ENCODE results near the gene AFF3.

The AFF3 gene

GRCh38 chr2:100176925-100177324 lies 34.5 kb upstream of the AFF3 start:
- Histone ChIP-seq H2AFZ (ENCODE audit: low read length) (no peak overlapping the region), H3K36me3 (replicated peaks; ENCODE audit: insufficient read depth, low read length) (no peaks in the 10 kb centered on the region)

GRCh38 chr2:100174026-100174431 lies 31.6 kb upstream of the AFF3 start:
- Histone ChIP-seq H3K36me3 (replicated peaks; ENCODE audit: insufficient read depth, low read length) (no peaks in the 10 kb centered on the region), H3K9ac (ENCODE audit: low read length) (no peak overlapping the region), H3K27me3 (replicated peaks; ENCODE audit: insufficient read depth, low read length) (no peaks in the 10 kb centered on the region), H3K4me1 (ENCODE audit: low read length) (no peaks in the 10 kb centered on the region), H3K79me2 (ENCODE audit: low read length) (no peaks in the 10 kb centered on the region), H4K20me1 (ENCODE audit: insufficient read depth, low read length) (no peaks in the 10 kb centered on the region), H3K4me3 (ENCODE audit: low read length) (no peak overlapping the region), H3K9me3 (replicated peaks; ENCODE audit: insufficient read depth, low read length) (no peaks in the 10 kb centered on the region), H2AFZ (ENCODE audit: low read length) (no peak overlapping the region), H3K27ac (ENCODE audit: low read length) (no peak overlapping the region), H3K9me2 (replicated peaks; ENCODE audit: insufficient read depth, low read length) (no peaks in the 10 kb centered on the region), H3K4me2 (ENCODE audit: low read depth, low read length) (no peak overlapping the region), H3F3A (ENCODE audit: insufficient read depth, low read length) (no peaks in the 10 kb centered on the region)
- no peak for TF ChIP-seq EZH2phosphoT487 (IDR thresholded peaks at IDR 0.05; ENCODE audit: low read length)
- no peak for TF ChIP-seq EZH2 (optimal IDR thresholded peaks at IDR 0.05; ENCODE audit: low read depth, low read length)
- TF ChIP-seq CTCF (IDR thresholded peaks at IDR 0.05; ENCODE audit: low read length) = no peak
- no peak for DNase-seq

More at GRCh38 chr2:100176925-100177324, 34.5 kb upstream of the AFF3 start:
- Histone ChIP-seq H3K9me2 (replicated peaks; ENCODE audit: insufficient read depth, low read length) (no peaks in the 10 kb centered on the region), H3F3A (ENCODE audit: insufficient read depth, low read length) (no peaks in the 10 kb centered on the region), H3K79me2 (ENCODE audit: low read length) (no peaks in the 10 kb centered on the region), H3K27me3 (replicated peaks; ENCODE audit: insufficient read depth, low read length) (no peaks in the 10 kb centered on the region), H4K20me1 (ENCODE audit: insufficient read depth, low read length) (no peaks in the 10 kb centered on the region), H3K4me1 (ENCODE audit: low read length) (no peaks in the 10 kb centered on the region), H3K4me3 (ENCODE audit: low read length) (no peak overlapping the region), H3K9me3 (replicated peaks; ENCODE audit: insufficient read depth, low read length) (no peaks in the 10 kb centered on the region), H3K9ac (ENCODE audit: low read length) (no peak overlapping the region), H3K4me2 (ENCODE audit: low read depth, low read length) (no peak overlapping the region), H3K27ac (ENCODE audit: low read length) (no peak overlapping the region)
- no peak for DNase-seq
- no peak for TF ChIP-seq EZH2phosphoT487 (IDR thresholded peaks at IDR 0.05; ENCODE audit: low read length)
- TF ChIP-seq CTCF (IDR thresholded peaks at IDR 0.05; ENCODE audit: low read length) = no peak
- TF ChIP-seq EZH2 (optimal IDR thresholded peaks at IDR 0.05; ENCODE audit: low read depth, low read length) = no peak

GRCh38 chr2:100166701-100167100 lies 24.3 kb upstream of the AFF3 start:
- no peaks in the 10 kb centered on the region for H3K79me2 ChIP-seq (ENCODE audit: low read length)

More at GRCh38 chr2:100166701-100167100, 24.3 kb upstream of the AFF3 start:
- no peak overlapping the region for H3K4me2 ChIP-seq (ENCODE audit: low read depth, low read length)
- no peak overlapping the region for H2AFZ ChIP-seq (ENCODE audit: low read length)
- TF ChIP-seq EZH2phosphoT487 (IDR thresholded peaks at IDR 0.05; ENCODE audit: low read length) (no peak), CTCF (IDR thresholded peaks at IDR 0.05; ENCODE audit: low read length) (no peak), EZH2 (optimal IDR thresholded peaks at IDR 0.05; ENCODE audit: low read depth, low read length) (no peak)
- H3K9me3 ChIP-seq (replicated peaks; ENCODE audit: insufficient read depth, low read length) = no peaks in the 10 kb centered on the region
- H4K20me1 ChIP-seq (ENCODE audit: insufficient read depth, low read length) = no peaks in the 10 kb centered on the region
- no peak overlapping the region for H3K27ac ChIP-seq (ENCODE audit: low read length)
- H3K36me3 ChIP-seq (replicated peaks; ENCODE audit: insufficient read depth, low read length) = no peaks in the 10 kb centered on the region
- no peak for DNase-seq
- H3K4me3 ChIP-seq (ENCODE audit: low read length) = no peak overlapping the region
- no peak overlapping the region for H3K9ac ChIP-seq (ENCODE audit: low read length)
- no peaks in the 10 kb centered on the region for H3K4me1 ChIP-seq (ENCODE audit: low read length)
- no peaks in the 10 kb centered on the region for H3K27me3 ChIP-seq (replicated peaks; ENCODE audit: insufficient read depth, low read length)
- H3F3A ChIP-seq (ENCODE audit: insufficient read depth, low read length) = no peaks in the 10 kb centered on the region
- no peaks in the 10 kb centered on the region for H3K9me2 ChIP-seq (replicated peaks; ENCODE audit: insufficient read depth, low read length)
